MM.1S (cell line): ENCODE data around the gene ADAMTS12.

Experiments used
- DNase-seq: peaks from one replicate; pipeline ENCODE4 v3.0.0-alpha.2; 2015
- H2AFZ ChIP-seq: fragments of 300-600 bp; sonication (generic); 2 replicates; pipeline ENCODE4 v1.6.0; 2016; ENCODE audit warnings: antibody characterized with exemption, low read length
- H3F3A ChIP-seq: fragments of 300-600 bp; sonication (generic); 2 replicates; pipeline ENCODE4 v1.6.1; 2016; ENCODE audit warnings: mild to moderate bottlenecking, antibody characterized with exemption, low read length, moderate library complexity, mixed read lengths; ENCODE audit not compliant: insufficient read depth
- H3K27ac ChIP-seq: fragments of 300-600 bp; sonication (generic); 2 replicates; pipeline ENCODE4 v1.5.1; 2016; ENCODE audit warnings: mild to moderate bottlenecking, low read length
- H3K27me3 ChIP-seq: fragments of 300-600 bp; sonication (generic); replicated peaks from 2 replicates; pipeline ENCODE4 v1.6.0; 2016; ENCODE audit warnings: low read length; ENCODE audit not compliant: insufficient read depth
- H3K36me3 ChIP-seq: fragments of 300-600 bp; sonication (generic); replicated peaks from 2 replicates; pipeline ENCODE4 v1.6.1; 2016; ENCODE audit warnings: mild to moderate bottlenecking, low read length, mixed read lengths; ENCODE audit not compliant: insufficient read depth
- H3K4me1 ChIP-seq: fragments of 300-600 bp; sonication (generic); 2 replicates; pipeline ENCODE4 v1.6.1; 2016; ENCODE audit warnings: low read length, mixed read lengths
- H3K4me2 ChIP-seq: fragments of 300-600 bp; sonication (generic); 2 replicates; pipeline ENCODE4 v1.6.0; 2016; ENCODE audit warnings: low read depth, low read length
- H3K4me3 ChIP-seq: fragments of 300-600 bp; sonication (generic); 2 replicates; pipeline ENCODE4 v1.5.1; 2016; ENCODE audit warnings: low read length, mixed read lengths
- H3K79me2 ChIP-seq: fragments of 300-600 bp; sonication (generic); 2 replicates; pipeline ENCODE4 v1.6.1; 2016; ENCODE audit warnings: mixed run types, low read length, mixed read lengths
- H3K9ac ChIP-seq: fragments of 300-600 bp; sonication (generic); 2 replicates; pipeline ENCODE4 v1.6.1; 2016; ENCODE audit warnings: low read length, mixed read lengths
- H3K9me2 ChIP-seq: fragments of 300-600 bp; sonication (generic); replicated peaks from 2 replicates; pipeline ENCODE4 v1.6.1; 2016; ENCODE audit warnings: mild to moderate bottlenecking, low read length, mixed read lengths; ENCODE audit not compliant: insufficient read depth
- H3K9me3 ChIP-seq: fragments of 300-600 bp; sonication (generic); replicated peaks from 2 replicates; pipeline ENCODE4 v1.6.1; 2016; ENCODE audit warnings: mild to moderate bottlenecking, low read length, mixed read lengths; ENCODE audit not compliant: insufficient read depth
- H4K20me1 ChIP-seq: fragments of 300-600 bp; sonication (generic); 2 replicates; pipeline ENCODE4 v1.6.1; 2016; ENCODE audit warnings: mild to moderate bottlenecking, low read length, moderate library complexity, mixed read lengths; ENCODE audit not compliant: insufficient read depth
- EZH2 ChIP-seq: fragments of 300-600 bp; sonication (generic); optimal IDR thresholded peaks from 2 replicates; pipeline ENCODE3; 2017; ENCODE audit warnings: low read depth, mild to moderate bottlenecking, antibody characterized with exemption, low read length, mixed read lengths
- EZH2phosphoT487 ChIP-seq: fragments of 300-600 bp; sonication (generic); IDR thresholded peaks from 2 replicates; pipeline ENCODE4 v1.6.1; 2018; ENCODE audit warnings: antibody characterized with exemption, low read length
- TF ChIP-seq, protein P1 (sequence below): fragments of 300-600 bp; sonication (generic); IDR thresholded peaks from 2 replicates; pipeline ENCODE4 v1.5.1; 2016; ENCODE audit warnings: antibody characterized with exemption, low read length, mixed read lengths

The ADAMTS12 gene

DNA sequence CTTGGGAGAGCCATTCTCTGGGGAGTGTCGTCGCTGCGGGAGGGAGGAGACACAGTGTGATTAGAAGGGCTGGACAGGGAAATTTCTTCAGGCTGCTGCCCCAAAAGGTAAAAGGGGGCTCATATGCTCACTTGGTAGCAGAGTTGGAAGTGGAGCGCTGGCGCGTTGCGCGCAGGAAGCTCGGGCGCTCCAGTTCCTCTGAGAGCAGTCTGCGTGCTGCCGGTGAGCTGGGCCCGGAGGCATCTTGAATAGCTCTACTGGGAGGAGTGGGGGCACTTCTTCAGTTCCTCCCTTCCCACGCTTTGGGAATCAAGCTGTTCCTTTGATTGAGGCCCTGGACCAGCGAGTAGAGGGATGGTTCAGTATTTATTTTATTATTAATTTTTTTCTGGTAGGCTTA, 47.1 kb upstream of the ADAMTS12 start:
- H3F3A ChIP-seq: no peaks in the 10 kb centered on the region
- 0 out of 2 replicates have a peak, but pooled peaks cover 5% of the 10 kb centered on the region for H3K4me1 ChIP-seq
- H3K27ac ChIP-seq: no peak overlapping the region
- no peak overlapping the region for H2AFZ ChIP-seq
- H3K4me3 ChIP-seq: no peak overlapping the region
- H4K20me1 ChIP-seq: no peaks in the 10 kb centered on the region
- no peak overlapping the region for H3K9ac ChIP-seq
- TF ChIP-seq EZH2 (no peak), EZH2phosphoT487 (no peak)
- TF ChIP-seq, protein P1, sequence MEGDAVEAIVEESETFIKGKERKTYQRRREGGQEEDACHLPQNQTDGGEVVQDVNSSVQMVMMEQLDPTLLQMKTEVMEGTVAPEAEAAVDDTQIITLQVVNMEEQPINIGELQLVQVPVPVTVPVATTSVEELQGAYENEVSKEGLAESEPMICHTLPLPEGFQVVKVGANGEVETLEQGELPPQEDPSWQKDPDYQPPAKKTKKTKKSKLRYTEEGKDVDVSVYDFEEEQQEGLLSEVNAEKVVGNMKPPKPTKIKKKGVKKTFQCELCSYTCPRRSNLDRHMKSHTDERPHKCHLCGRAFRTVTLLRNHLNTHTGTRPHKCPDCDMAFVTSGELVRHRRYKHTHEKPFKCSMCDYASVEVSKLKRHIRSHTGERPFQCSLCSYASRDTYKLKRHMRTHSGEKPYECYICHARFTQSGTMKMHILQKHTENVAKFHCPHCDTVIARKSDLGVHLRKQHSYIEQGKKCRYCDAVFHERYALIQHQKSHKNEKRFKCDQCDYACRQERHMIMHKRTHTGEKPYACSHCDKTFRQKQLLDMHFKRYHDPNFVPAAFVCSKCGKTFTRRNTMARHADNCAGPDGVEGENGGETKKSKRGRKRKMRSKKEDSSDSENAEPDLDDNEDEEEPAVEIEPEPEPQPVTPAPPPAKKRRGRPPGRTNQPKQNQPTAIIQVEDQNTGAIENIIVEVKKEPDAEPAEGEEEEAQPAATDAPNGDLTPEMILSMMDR: no peak
- no peak for DNase-seq
- H3K4me2 ChIP-seq: no peak overlapping the region
- no peaks in the 10 kb centered on the region for H3K27me3 ChIP-seq
- H3K36me3 ChIP-seq: no peaks in the 10 kb centered on the region
- no peaks in the 10 kb centered on the region for H3K79me2 ChIP-seq
- H3K9me3 ChIP-seq: no peaks in the 10 kb centered on the region
- H3K9me2 ChIP-seq: no peaks in the 10 kb centered on the region

DNA sequence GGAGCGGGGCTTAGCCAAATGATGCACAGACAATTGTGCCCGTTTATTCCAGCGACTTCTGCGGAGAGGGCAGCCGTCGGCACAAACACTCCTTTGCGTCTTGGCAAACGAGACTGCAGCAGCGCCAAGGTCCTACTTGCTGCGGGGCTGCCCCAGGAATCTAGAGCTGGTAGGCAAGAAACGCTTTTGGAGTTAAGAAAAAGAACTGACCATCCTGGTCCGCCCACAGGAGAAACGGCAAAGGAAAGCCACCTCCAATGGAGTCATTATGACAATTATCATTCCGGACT, 46.7 kb upstream of the ADAMTS12 start:
- Histone ChIP-seq H3F3A (no peaks in the 10 kb centered on the region), H2AFZ (no peak overlapping the region), H3K79me2 (no peaks in the 10 kb centered on the region), H3K4me3 (no peak overlapping the region), H3K27me3 (no peaks in the 10 kb centered on the region), H3K9me2 (no peaks in the 10 kb centered on the region), H3K4me2 (no peak overlapping the region), H3K9ac (no peak overlapping the region), H3K27ac (no peak overlapping the region), H3K4me1 (peaks cover 8% of the 10 kb centered on the region), H3K9me3 (no peaks in the 10 kb centered on the region), H3K36me3 (no peaks in the 10 kb centered on the region), H4K20me1 (no peaks in the 10 kb centered on the region)
- TF ChIP-seq EZH2 (no peak), EZH2phosphoT487 (no peak)
- TF ChIP-seq, protein P1: no peak
- DNase-seq: no peak

DNA sequence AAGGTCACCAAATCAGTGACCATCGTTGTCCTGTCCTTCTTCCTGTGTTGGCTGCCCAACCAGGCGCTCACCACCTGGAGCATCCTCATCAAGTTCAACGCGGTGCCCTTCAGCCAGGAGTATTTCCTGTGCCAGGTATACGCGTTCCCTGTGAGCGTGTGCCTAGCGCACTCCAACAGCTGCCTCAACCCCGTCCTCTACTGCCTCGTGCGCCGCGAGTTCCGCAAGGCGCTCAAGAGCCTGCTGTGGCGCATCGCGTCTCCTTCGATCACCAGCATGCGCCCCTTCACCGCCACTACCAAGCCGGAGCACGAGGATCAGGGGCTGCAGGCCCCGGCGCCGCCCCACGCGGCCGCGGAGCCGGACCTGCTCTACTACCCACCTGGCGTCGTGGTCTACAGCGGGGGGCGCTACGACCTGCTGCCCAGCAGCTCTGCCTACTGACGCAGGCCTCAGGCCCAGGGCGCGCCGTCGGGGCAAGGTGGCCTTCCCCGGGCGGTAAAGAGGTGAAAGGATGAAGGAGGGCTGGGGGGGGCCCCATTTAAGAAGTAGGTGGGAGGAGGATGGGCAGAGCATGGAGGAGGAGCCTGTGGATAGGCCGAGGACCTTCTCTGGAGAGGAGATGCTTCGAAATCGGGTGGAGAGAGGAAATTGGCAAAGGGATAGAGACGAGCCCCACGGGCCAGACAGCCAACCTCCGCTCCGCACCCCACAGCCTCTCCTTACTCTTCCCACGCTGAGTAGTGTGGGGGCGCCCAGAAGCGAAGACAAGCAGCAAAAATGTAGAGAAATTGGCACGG, 46.1 kb upstream of the ADAMTS12 start:
- H3K27ac ChIP-seq: no peak overlapping the region
- H3K9me3 ChIP-seq: no peaks in the 10 kb centered on the region
- DNase-seq: no peak
- no peaks in the 10 kb centered on the region for H3K79me2 ChIP-seq
- no peak overlapping the region for H2AFZ ChIP-seq
- H3K4me2 ChIP-seq: no peak overlapping the region
- TF ChIP-seq EZH2phosphoT487: no peak
- TF ChIP-seq EZH2: no peak
- TF ChIP-seq, protein P1: no peak
- peaks cover 13% of the 10 kb centered on the region for H3K4me1 ChIP-seq
- H3F3A ChIP-seq: no peaks in the 10 kb centered on the region
- H3K9ac ChIP-seq: no peak overlapping the region
- H3K36me3 ChIP-seq: no peaks in the 10 kb centered on the region
- no peaks in the 10 kb centered on the region for H3K27me3 ChIP-seq
- no peak overlapping the region for H3K4me3 ChIP-seq
- H4K20me1 ChIP-seq: no peaks in the 10 kb centered on the region
- no peaks in the 10 kb centered on the region for H3K9me2 ChIP-seq
